HG02678 (cell line): ENCODE data around the gene MACROD2.

Experiments used
- ATAC-seq: cut with Tn5 transposase; IDR thresholded peaks from one replicate; pipeline ENCODE4 v1.9.1; 2021; ENCODE audit warnings: mild to moderate bottlenecking, moderate library complexity; ENCODE audit not compliant: unreplicated experiment

Gene MACROD2

GRCh38 chr20:16081421-16081820, 2086.1 kb downstream of the MACROD2 start:
- ATAC-seq = no peak

- ATAC-seq = no peak
These were observed 2086.8 kb downstream of the MACROD2 start for GRCh38 chr20:16082051-16082550.

GRCh38 chr20:16083639-16084280, 2088.4 kb downstream of the MACROD2 start:
- ATAC-seq = no peak

- no peak for ATAC-seq
These were observed 2099.9 kb downstream of the MACROD2 start for GRCh38 chr20:16095226-16095625.

GRCh38 chr20:16096756-16097326, 2101.5 kb downstream of the MACROD2 start:
- no peak for ATAC-seq

- no peak for ATAC-seq
These were observed 2102.5 kb downstream of the MACROD2 start for GRCh38 chr20:16097788-16098187.

GRCh38 chr20:16098890-16099639, 2103.7 kb downstream of the MACROD2 start:
- ATAC-seq = no peak

- no peak for ATAC-seq
These were observed 2104.8 kb downstream of the MACROD2 start for GRCh38 chr20:16100111-16100510.

GRCh38 chr20:16100767-16101166, 2105.5 kb downstream of the MACROD2 start:
- ATAC-seq = no peak
